Activated CD4-positive, alpha-beta T cell treated with anti-CD3 and anti-CD28 coated beads, Interleukin-2, amount 50 U/mL, for 24 hours (primary cell): Measurements from ENCODE around the gene PCDH15.
"Not testable (repeated sequence)": the region's sequence is repeated elsewhere in the genome, so short reads cannot be mapped to it uniquely, and the experiment has no call there.

ENCODE experiments used
- DNase-seq, 2 donors: peaks; one replicate each; pipeline ENCODE4 v3.0.0-alpha.2; 2020; ENCODE audit warnings: low read depth in 1 of 2, low spot score in 1 of 2

The PCDH15 gene

GRCh38 chr10:54415483-54415882 lies 385.5 kb downstream of the PCDH15 start:
- no peak for DNase-seq

- no peak for DNase-seq
Observed at GRCh38 chr10:54402576-54402975, 398.5 kb downstream of the PCDH15 start.

- no peak for DNase-seq
Observed at GRCh38 chr10:54396031-54396430, 405.0 kb downstream of the PCDH15 start.

GRCh38 chr10:54394598-54394997 lies 406.4 kb downstream of the PCDH15 start:
- not testable (repeated sequence) for DNase-seq

GRCh38 chr10:54372179-54372578 lies 428.9 kb downstream of the PCDH15 start:
- no peak for DNase-seq

- no peak for DNase-seq
Observed at GRCh38 chr10:54368984-54369383, 432.0 kb downstream of the PCDH15 start.

GRCh38 chr10:54363390-54363789 lies 437.6 kb downstream of the PCDH15 start:
- no peak for DNase-seq

GRCh38 chr10:54342058-54342457 lies 459.0 kb downstream of the PCDH15 start:
- DNase-seq, result no peak

- no peak for DNase-seq
Observed at GRCh38 chr10:54335296-54335695, 465.7 kb downstream of the PCDH15 start.

GRCh38 chr10:54319341-54319740 lies 481.7 kb downstream of the PCDH15 start:
- DNase-seq, result no peak

- no peak for DNase-seq
Observed at GRCh38 chr10:54318470-54318869, 482.6 kb downstream of the PCDH15 start.

GRCh38 chr10:54314430-54314829 lies 486.6 kb downstream of the PCDH15 start:
- no peak for DNase-seq

- DNase-seq, result no peak
Observed at GRCh38 chr10:54284526-54285193, 516.4 kb downstream of the PCDH15 start.

GRCh38 chr10:54282012-54282411 lies 519.0 kb downstream of the PCDH15 start:
- no peak for DNase-seq

- DNase-seq, result no peak
Observed at GRCh38 chr10:54266395-54266794, 534.6 kb downstream of the PCDH15 start.

- no peak for DNase-seq
Observed at GRCh38 chr10:54262726-54263125, 538.3 kb downstream of the PCDH15 start.

- DNase-seq, result no peak
Observed at GRCh38 chr10:54259104-54259503, 541.9 kb downstream of the PCDH15 start.

GRCh38 chr10:54234832-54235231 lies 566.2 kb downstream of the PCDH15 start:
- DNase-seq, result no peak

- DNase-seq, result no peak
Observed at GRCh38 chr10:54203401-54203800, 597.6 kb downstream of the PCDH15 start.

- no peak for DNase-seq
Observed at GRCh38 chr10:54198051-54198450, 603.0 kb downstream of the PCDH15 start.

GRCh38 chr10:54194806-54195205 lies 606.2 kb downstream of the PCDH15 start:
- DNase-seq, result no peak

GRCh38 chr10:54159924-54160323 lies 641.1 kb downstream of the PCDH15 start:
- no peak for DNase-seq

GRCh38 chr10:54148508-54148907 lies 652.5 kb downstream of the PCDH15 start:
- no peak for DNase-seq
